Nephron progenitor cell (in vitro differentiated cells): ENCODE measurements around the gene KCNK3.

Experiments used
- DNase-seq: peaks from one replicate; pipeline ENCODE4 v3.0.0; 2021
- H3K27ac Mint-ChIP-seq: 2 replicates; pipeline ENCODE4 v1.8.0; 2021; ENCODE audit warnings: mild to moderate bottlenecking, moderate library complexity, mixed read lengths
- H3K27me3 Mint-ChIP-seq: 2 replicates; pipeline ENCODE4 v1.8.0; 2021; ENCODE audit warnings: mild to moderate bottlenecking, low read depth, mixed read lengths; ENCODE audit not compliant: poor library complexity
- H3K36me3 Mint-ChIP-seq: 2 replicates; pipeline ENCODE4 v1.8.0; 2021; ENCODE audit warnings: low read depth, mixed read lengths
- H3K4me1 Mint-ChIP-seq: 2 replicates; pipeline ENCODE4 v1.8.0; 2021; ENCODE audit warnings: mixed read lengths
- H3K4me3 Mint-ChIP-seq: 2 replicates; pipeline ENCODE4 v1.8.0; 2021; ENCODE audit warnings: mild to moderate bottlenecking, moderate library complexity, mixed read lengths
- H3K9me3 Mint-ChIP-seq: 2 replicates; pipeline ENCODE4 v1.8.0; 2021; ENCODE audit warnings: mild to moderate bottlenecking, moderate library complexity, mixed read lengths
- CTCF ChIP-seq: fragments of 200-600 bp; sonication (generic); IDR thresholded peaks from 2 replicates; pipeline ENCODE4 v1.5.0; 2021; ENCODE audit warnings: antibody characterized with exemption

Gene KCNK3

GRCh38 chr2:26715528-26716270 lies 23.2 kb downstream of the KCNK3 start:
- Mint-ChIP-seq H3K27ac (no peak overlapping the region), H3K27me3 (peaks cover 9% of the 10 kb centered on the region), H3K4me3 (no peak overlapping the region), H3K9me3 (no peaks in the 10 kb centered on the region), H3K4me1 (peaks cover 26% of the 10 kb centered on the region), H3K36me3 (no peaks in the 10 kb centered on the region)
- no peak for DNase-seq
- TF ChIP-seq CTCF = no peak

- Mint-ChIP-seq H3K4me1 (peaks cover 23% of the 10 kb centered on the region), H3K4me3 (no peak overlapping the region)
Observed at GRCh38 chr2:26716340-26716739, 23.8 kb downstream of the KCNK3 start.

GRCh38 chr2:26716769-26717168 lies 24.2 kb downstream of the KCNK3 start:
- Mint-ChIP-seq H3K9me3 (no peaks in the 10 kb centered on the region), H3K27ac (no peak overlapping the region)

More at GRCh38 chr2:26716340-26716739, 23.8 kb downstream of the KCNK3 start:
- no peak for TF ChIP-seq CTCF
- H3K9me3 Mint-ChIP-seq = no peaks in the 10 kb centered on the region
- DNase-seq = no peak
- no peaks in the 10 kb centered on the region for H3K36me3 Mint-ChIP-seq
- peaks cover 9% of the 10 kb centered on the region for H3K27me3 Mint-ChIP-seq
- no peak overlapping the region for H3K27ac Mint-ChIP-seq

GRCh38 chr2:26717362-26717761 lies 24.8 kb downstream of the KCNK3 start:
- H3K36me3 Mint-ChIP-seq = no peaks in the 10 kb centered on the region

More at GRCh38 chr2:26716769-26717168, 24.2 kb downstream of the KCNK3 start:
- H3K36me3 Mint-ChIP-seq = no peaks in the 10 kb centered on the region
- peaks cover 9% of the 10 kb centered on the region for H3K27me3 Mint-ChIP-seq
- H3K4me1 Mint-ChIP-seq = peaks cover 23% of the 10 kb centered on the region
- no peak for TF ChIP-seq CTCF
- H3K4me3 Mint-ChIP-seq = no peak overlapping the region
- no peak for DNase-seq

GRCh38 chr2:26718949-26719686 lies 26.6 kb downstream of the KCNK3 start:
- peaks cover 8% of the 10 kb centered on the region for H3K4me1 Mint-ChIP-seq
- no peak for DNase-seq
- H3K27ac Mint-ChIP-seq = peak overlapping the region; percentile 40
- H3K36me3 Mint-ChIP-seq = no peaks in the 10 kb centered on the region
- H3K4me3 Mint-ChIP-seq = no peak overlapping the region
- H3K27me3 Mint-ChIP-seq = peaks cover 5% of the 10 kb centered on the region
- no peak for TF ChIP-seq CTCF
- H3K9me3 Mint-ChIP-seq = no peaks in the 10 kb centered on the region

More at GRCh38 chr2:26717362-26717761, 24.8 kb downstream of the KCNK3 start:
- no peak overlapping the region for H3K4me3 Mint-ChIP-seq
- peaks cover 17% of the 10 kb centered on the region for H3K4me1 Mint-ChIP-seq
- H3K27ac Mint-ChIP-seq = no peak overlapping the region
- no peaks in the 10 kb centered on the region for H3K9me3 Mint-ChIP-seq
- no peak for TF ChIP-seq CTCF
- DNase-seq = no peak
- H3K27me3 Mint-ChIP-seq = peaks cover 9% of the 10 kb centered on the region
